HepG2 (cell line): ENCODE measurements around the gene VAV2. TPM values are rescaled to one million over a fixed set of nuclear protein-coding genes. Genes with fewer than 3 reads are reported as not detected.

Experiments used
- FOXA3 ChIP-seq: IDR thresholded peaks from 2 replicates; pipeline ENCODE4 v1.6.1; 2016; ENCODE audit warnings: missing genetic modification reagents, missing compliant biosample characterization
- FOXP1 ChIP-seq, 2 experiments: fragments of 450-650 bp in 1 of 2; IDR thresholded peaks; 2 replicates each; pipeline ENCODE4 v1.6.1; 2017 to 2018; ENCODE audit warnings: antibody characterized with exemption in 1 of 2
- HES4 ChIP-seq: sonication (generic); formaldehyde crosslinking; IDR thresholded peaks from 2 replicates; pipeline ENCODE4 v1.9.0; 2021; ENCODE audit warnings: mild to moderate bottlenecking, missing genetic modification reagents, borderline replicate concordance
- HMGXB3 ChIP-seq: sonication (generic); formaldehyde crosslinking; IDR thresholded peaks from 2 replicates; pipeline ENCODE4 v1.4.0; 2020; ENCODE audit warnings: missing genetic modification reagents, borderline replicate concordance
- IRF2 ChIP-seq: IDR thresholded peaks from 2 replicates; pipeline ENCODE4 v1.6.1; 2018; ENCODE audit warnings: missing genetic modification reagents, missing compliant biosample characterization
- KDM2A ChIP-seq: sonication (generic); formaldehyde crosslinking; IDR thresholded peaks from 2 replicates; pipeline ENCODE4 v1.4.0; 2020; ENCODE audit warnings: low read depth, missing genetic modification reagents, borderline replicate concordance
- KLF12 ChIP-seq: sonication (generic); formaldehyde crosslinking; IDR thresholded peaks from 2 replicates; pipeline ENCODE4 v1.4.0; 2020; ENCODE audit warnings: missing genetic modification reagents, borderline replicate concordance
- PLRG1 ChIP-seq: fragments of 450-650 bp; conservative IDR thresholded peaks from 2 replicates; pipeline ENCODE4 v1.6.1; 2016
- RBFOX2 ChIP-seq: fragments of 200-400 bp; formaldehyde crosslinking; IDR thresholded peaks from 2 replicates; pipeline ENCODE4 v1.6.1; 2017; ENCODE audit warnings: low read depth, mild to moderate bottlenecking, low read length
- RXRA ChIP-seq: sonication (generic); formaldehyde crosslinking; IDR thresholded peaks from 2 replicates; pipeline ENCODE4 v1.5.1; 2020; ENCODE audit warnings: missing genetic modification reagents
- TFAP4 ChIP-seq: sonication (generic); IDR thresholded peaks from 2 replicates; pipeline ENCODE4 v1.6.1; 2016; ENCODE audit warnings: low read depth, borderline replicate concordance
- ZGPAT ChIP-seq: IDR thresholded peaks from 2 replicates; pipeline ENCODE4 v1.6.1; 2016; ENCODE audit warnings: mild to moderate bottlenecking
- ZNF207 ChIP-seq: fragments of 450-650 bp; IDR thresholded peaks from 2 replicates; pipeline ENCODE4 v1.6.1; 2016; ENCODE audit warnings: antibody characterized with exemption, borderline replicate concordance
- ZNF33B ChIP-seq: sonication (generic); formaldehyde crosslinking; IDR thresholded peaks from 2 replicates; pipeline ENCODE4 v1.5.1; 2020; ENCODE audit warnings: mild to moderate bottlenecking, missing genetic modification reagents
- ZNF569 ChIP-seq: sonication (generic); formaldehyde crosslinking; IDR thresholded peaks from 2 replicates; pipeline ENCODE4 v1.5.0; 2020; ENCODE audit warnings: mild to moderate bottlenecking, missing genetic modification reagents, moderate library complexity, borderline replicate concordance
- ZNF598 ChIP-seq: sonication (generic); formaldehyde crosslinking; IDR thresholded peaks from 2 replicates; pipeline ENCODE4 v1.5.1; 2020; ENCODE audit warnings: mild to moderate bottlenecking, missing genetic modification reagents, borderline replicate concordance
- polyA plus RNA-seq, 8 experiments: library from polyadenylated mRNA; depleted of rRNA in 3 of 8; stranded (reverse) in 7 of 8; unstranded in 1 of 8; fragments of >200 nt; fragmentation: Illumina TruSeq in 4 of 8; extraction: Trizol in 4 of 8; gene quantifications; 2 replicates each; pipeline versions ENCODE4 v1.2.1 to v1.2.3, GENCODE V29; 2011 to 2016; ENCODE audit warnings: low read depth in 4 of 8, missing spikeins in 1 of 8, mixed read lengths in 1 of 8; ENCODE audit not compliant: insufficient read depth in 1 of 8
- total RNA-seq, 5 experiments: library from RNA; depleted of rRNA; stranded (reverse); fragments of >200 nt; fragmentation: Illumina TruSeq; extraction: Trizol; gene quantifications; 2 replicates each; pipeline ENCODE4 v1.2.3, GENCODE V29; 2016; ENCODE audit warnings: low read depth in 1 of 5
- TF ChIP-seq, protein P1 (sequence below): sonication (generic); formaldehyde crosslinking; IDR thresholded peaks from 2 replicates; pipeline ENCODE4 v1.4.0; 2020; ENCODE audit warnings: missing genetic modification reagents; ENCODE audit errors: not compliant biosample characterization
- TF ChIP-seq, protein P2 (sequence below): sonication (generic); formaldehyde crosslinking; IDR thresholded peaks from 2 replicates; pipeline ENCODE4 v1.4.0; 2020; ENCODE audit warnings: missing genetic modification reagents

VAV2 gene
- total and polyA plus RNA-seq, 2 of the 13 experiments (the other 11 are each of a cell fraction or from before 2014, with no cell fraction given), result 22.5 to 22.9 TPM

DNA sequence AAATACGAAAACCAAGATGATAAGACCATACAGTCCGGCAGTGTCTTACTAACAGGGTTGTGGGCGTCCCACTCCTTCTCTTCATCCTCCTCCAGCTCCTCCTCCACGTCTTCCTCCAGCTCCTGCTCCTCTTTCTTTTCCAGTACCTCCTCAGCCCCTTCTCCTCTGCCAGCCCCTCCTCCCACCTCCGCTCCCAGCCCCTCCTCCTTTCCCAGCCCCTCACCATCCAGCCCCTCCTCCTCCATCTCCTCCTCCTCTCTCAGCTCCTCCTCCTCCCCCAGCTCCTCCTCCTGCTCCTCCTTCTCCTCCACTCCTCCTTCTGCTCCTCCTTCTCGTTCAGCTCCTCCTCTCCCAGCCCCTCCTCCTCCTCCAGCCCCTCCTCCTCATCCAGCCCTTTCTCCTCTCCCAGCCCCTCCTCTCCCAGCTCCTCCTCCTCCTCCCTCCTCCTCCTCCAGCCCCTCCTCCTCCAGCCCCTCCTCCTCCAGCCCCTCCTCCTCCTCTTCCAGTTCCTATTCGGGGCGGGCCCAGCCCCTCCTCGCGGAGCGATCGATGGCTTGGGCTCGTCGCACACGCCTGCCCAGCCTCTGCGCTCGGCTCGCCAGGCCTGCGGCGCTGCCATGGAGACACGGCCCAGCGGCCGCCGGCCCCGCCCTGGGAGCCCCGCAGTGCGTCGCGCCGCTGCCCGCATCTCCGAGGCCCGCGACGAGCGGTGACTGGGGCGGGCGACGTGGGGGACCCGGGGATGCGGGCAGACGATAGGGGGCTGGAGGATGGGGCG lies 32.9 kb upstream of the VAV2 start, which contains the start of gene BRD3OS (continued):
- TF ChIP-seq, protein P1, sequence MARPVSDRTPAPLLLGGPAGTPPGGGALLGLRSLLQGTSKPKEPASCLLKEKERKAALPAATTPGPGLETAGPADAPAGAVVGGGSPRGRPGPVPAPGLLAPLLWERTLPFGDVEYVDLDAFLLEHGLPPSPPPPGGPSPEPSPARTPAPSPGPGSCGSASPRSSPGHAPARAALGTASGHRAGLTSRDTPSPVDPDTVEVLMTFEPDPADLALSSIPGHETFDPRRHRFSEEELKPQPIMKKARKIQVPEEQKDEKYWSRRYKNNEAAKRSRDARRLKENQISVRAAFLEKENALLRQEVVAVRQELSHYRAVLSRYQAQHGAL, result no peak
- TF ChIP-seq FOXP1 (IDR thresholded peaks at IDR 0.05) (no peak), FOXP1 (CRISPR knock-in tag; IDR thresholded peaks at IDR 0.05) (no peak), RBFOX2 (peak; percentile 61), HMGXB3 (CRISPR knock-in tag) (no peak), IRF2 (CRISPR knock-in tag) (peak; percentile 24; the same call in 1 of the 2 replicates), HES4 (CRISPR knock-in tag) (no peak), ZNF569 (CRISPR knock-in tag) (no peak), ZNF207 (no peak), ZGPAT (no peak), RXRA (CRISPR knock-in tag) (no peak), TFAP4 (0 out of 2 replicates have a peak, but pooled peaks have one; percentile 4), KLF12 (CRISPR knock-in tag) (peak; percentile 75), PLRG1 (no peak), KDM2A (CRISPR knock-in tag) (peak; percentile 38; the same call in 1 of the 2 replicates), ZNF33B (CRISPR knock-in tag) (no peak), ZNF598 (no peak), FOXA3 (CRISPR knock-in tag) (no peak)
- TF ChIP-seq, protein P2, sequence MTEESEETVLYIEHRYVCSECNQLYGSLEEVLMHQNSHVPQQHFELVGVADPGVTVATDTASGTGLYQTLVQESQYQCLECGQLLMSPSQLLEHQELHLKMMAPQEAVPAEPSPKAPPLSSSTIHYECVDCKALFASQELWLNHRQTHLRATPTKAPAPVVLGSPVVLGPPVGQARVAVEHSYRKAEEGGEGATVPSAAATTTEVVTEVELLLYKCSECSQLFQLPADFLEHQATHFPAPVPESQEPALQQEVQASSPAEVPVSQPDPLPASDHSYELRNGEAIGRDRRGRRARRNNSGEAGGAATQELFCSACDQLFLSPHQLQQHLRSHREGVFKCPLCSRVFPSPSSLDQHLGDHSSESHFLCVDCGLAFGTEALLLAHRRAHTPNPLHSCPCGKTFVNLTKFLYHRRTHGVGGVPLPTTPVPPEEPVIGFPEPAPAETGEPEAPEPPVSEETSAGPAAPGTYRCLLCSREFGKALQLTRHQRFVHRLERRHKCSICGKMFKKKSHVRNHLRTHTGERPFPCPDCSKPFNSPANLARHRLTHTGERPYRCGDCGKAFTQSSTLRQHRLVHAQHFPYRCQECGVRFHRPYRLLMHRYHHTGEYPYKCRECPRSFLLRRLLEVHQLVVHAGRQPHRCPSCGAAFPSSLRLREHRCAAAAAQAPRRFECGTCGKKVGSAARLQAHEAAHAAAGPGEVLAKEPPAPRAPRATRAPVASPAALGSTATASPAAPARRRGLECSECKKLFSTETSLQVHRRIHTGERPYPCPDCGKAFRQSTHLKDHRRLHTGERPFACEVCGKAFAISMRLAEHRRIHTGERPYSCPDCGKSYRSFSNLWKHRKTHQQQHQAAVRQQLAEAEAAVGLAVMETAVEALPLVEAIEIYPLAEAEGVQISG (CRISPR knock-in tag), result peak; percentile 69
